ENCODE results near the gene LRFN4.
"Not testable (repeated sequence)": the region's sequence is repeated elsewhere in the genome, so short reads cannot be mapped to it uniquely, and the experiment has no call there.

The LRFN4 gene

GRCh38 chr11:66856496-66857233 lies at the start of gene LRFN4:
Gene LRFN4 (plus strand): TSS chr11:66857064. CDS start chr11:66857745, 681 bp downstream.
- FAIRE-seq = no peak

- no peak for FAIRE-seq
Observed at GRCh38 chr11:66809592-66809991, 47.3 kb upstream of the LRFN4 start.

- FAIRE-seq = no peak
Observed at GRCh38 chr11:66810576-66811185, 46.2 kb upstream of the LRFN4 start.

GRCh38 chr11:66814678-66815077 lies 42.2 kb upstream of the LRFN4 start:
- no peak for FAIRE-seq

- no peak for FAIRE-seq
Observed at GRCh38 chr11:66815646-66816045, 41.2 kb upstream of the LRFN4 start.

GRCh38 chr11:66818231-66818955 lies 38.5 kb upstream of the LRFN4 start:
- FAIRE-seq = no peak

- no peak for FAIRE-seq
Observed at GRCh38 chr11:66820381-66820780, 36.5 kb upstream of the LRFN4 start.

- no peak for FAIRE-seq
Observed at GRCh38 chr11:66820901-66821300, 36.0 kb upstream of the LRFN4 start.

- no peak for FAIRE-seq
Observed at GRCh38 chr11:66823700-66824099, 33.2 kb upstream of the LRFN4 start.

- FAIRE-seq = not testable (repeated sequence)
Observed at GRCh38 chr11:66824573-66824972, 32.3 kb upstream of the LRFN4 start.

GRCh38 chr11:66834539-66834845 lies 22.4 kb upstream of the LRFN4 start:
- no peak for FAIRE-seq

GRCh38 chr11:66834943-66835342 lies 21.9 kb upstream of the LRFN4 start:
- no peak for FAIRE-seq

GRCh38 chr11:66835768-66836405 lies 21.0 kb upstream of the LRFN4 start:
- FAIRE-seq = no peak

GRCh38 chr11:66840317-66841091 lies 16.4 kb upstream of the LRFN4 start:
- FAIRE-seq = no peak

GRCh38 chr11:66841861-66842260 lies 15.0 kb upstream of the LRFN4 start:
- no peak for FAIRE-seq

- no peak for FAIRE-seq
Observed at GRCh38 chr11:66842501-66842895, 14.4 kb upstream of the LRFN4 start.

GRCh38 chr11:66842896-66843775 lies 13.7 kb upstream of the LRFN4 start, which contains the start of gene RCE1:
Gene RCE1 (plus strand): TSS chr11:66843441. CDS start chr11:66843456, 15 bp downstream.
- no peak for FAIRE-seq

GRCh38 chr11:66843776-66844495 lies 12.9 kb upstream of the LRFN4 start:
- FAIRE-seq = no peak

- no peak for FAIRE-seq
Observed at GRCh38 chr11:66844496-66845142, 12.2 kb upstream of the LRFN4 start.

- FAIRE-seq = no peak
Observed at GRCh38 chr11:66845143-66845875, 11.6 kb upstream of the LRFN4 start.
